Measurements from ENCODE around the gene RNLS.
"Not testable (repeated sequence)": the region's sequence is repeated elsewhere in the genome, so short reads cannot be mapped to it uniquely, and the experiment has no call there.

The RNLS gene

DNA sequence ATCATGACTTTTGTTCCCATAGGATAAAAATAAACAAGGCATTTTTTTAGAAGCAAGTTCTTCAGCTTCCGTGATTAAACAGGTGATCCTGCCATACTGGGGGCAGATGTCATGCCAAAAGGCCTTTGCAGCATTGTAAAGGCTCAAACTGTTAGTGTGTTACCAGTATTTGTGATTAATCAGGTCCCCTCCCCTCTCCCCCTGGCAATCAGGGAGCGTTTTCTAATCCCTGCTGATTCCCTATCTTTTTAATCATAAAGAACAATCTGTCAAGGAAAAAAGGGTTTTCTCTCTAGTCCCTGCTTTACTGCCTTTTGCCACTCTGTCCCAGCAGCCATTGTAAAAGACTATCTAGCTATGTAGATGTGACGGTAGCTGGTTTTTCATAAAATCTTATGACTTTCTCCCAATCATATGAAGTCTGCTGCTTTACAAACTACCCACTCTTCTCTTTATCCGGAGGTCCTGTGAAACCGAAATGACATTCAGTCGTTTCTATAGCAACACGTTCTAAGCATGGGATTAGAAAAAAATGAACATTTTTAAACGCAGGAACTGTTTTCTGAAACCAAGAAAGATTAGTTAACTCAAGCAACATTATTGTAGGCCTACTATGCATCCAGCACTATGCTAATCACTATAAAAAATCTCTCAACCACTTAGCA lies 210.9 kb downstream of the RNLS start:
- TF ChIP-seq, protein P1, sequence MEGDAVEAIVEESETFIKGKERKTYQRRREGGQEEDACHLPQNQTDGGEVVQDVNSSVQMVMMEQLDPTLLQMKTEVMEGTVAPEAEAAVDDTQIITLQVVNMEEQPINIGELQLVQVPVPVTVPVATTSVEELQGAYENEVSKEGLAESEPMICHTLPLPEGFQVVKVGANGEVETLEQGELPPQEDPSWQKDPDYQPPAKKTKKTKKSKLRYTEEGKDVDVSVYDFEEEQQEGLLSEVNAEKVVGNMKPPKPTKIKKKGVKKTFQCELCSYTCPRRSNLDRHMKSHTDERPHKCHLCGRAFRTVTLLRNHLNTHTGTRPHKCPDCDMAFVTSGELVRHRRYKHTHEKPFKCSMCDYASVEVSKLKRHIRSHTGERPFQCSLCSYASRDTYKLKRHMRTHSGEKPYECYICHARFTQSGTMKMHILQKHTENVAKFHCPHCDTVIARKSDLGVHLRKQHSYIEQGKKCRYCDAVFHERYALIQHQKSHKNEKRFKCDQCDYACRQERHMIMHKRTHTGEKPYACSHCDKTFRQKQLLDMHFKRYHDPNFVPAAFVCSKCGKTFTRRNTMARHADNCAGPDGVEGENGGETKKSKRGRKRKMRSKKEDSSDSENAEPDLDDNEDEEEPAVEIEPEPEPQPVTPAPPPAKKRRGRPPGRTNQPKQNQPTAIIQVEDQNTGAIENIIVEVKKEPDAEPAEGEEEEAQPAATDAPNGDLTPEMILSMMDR (IDR thresholded peaks at IDR 0.05; ENCODE audit: low read length, missing control alignments) = no peak
- H3K4me3 ChIP-seq (replicated peaks; ENCODE audit: low read depth, low read length) = no peak overlapping the region
- no peak for DNase-seq (ENCODE audit: low read depth)

DNA sequence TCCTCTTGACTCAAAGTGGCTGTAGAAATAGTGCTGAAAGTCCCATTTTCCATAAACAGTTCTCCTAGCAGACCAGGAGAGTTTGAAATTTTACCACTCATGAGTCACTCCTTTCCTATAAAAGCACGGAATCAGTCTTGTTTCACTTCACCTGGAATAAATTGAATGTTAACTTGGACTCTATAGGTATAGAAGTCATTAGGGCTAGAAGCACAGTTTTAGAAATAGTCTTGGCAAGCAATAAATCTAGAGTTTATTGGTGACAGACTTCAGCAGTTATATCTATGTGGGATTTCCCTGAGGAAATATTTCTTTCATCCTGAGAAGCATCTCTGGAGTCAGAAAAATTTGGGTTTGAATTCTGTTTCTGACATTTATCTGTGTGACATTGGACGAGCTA lies 212.4 kb downstream of the RNLS start:
- no peak overlapping the region for H3K4me3 ChIP-seq (replicated peaks; ENCODE audit: low read depth, low read length)
- DNase-seq (ENCODE audit: low read depth) = no peak
- TF ChIP-seq, protein P1 (IDR thresholded peaks at IDR 0.05; ENCODE audit: low read length, missing control alignments) = no peak

DNA sequence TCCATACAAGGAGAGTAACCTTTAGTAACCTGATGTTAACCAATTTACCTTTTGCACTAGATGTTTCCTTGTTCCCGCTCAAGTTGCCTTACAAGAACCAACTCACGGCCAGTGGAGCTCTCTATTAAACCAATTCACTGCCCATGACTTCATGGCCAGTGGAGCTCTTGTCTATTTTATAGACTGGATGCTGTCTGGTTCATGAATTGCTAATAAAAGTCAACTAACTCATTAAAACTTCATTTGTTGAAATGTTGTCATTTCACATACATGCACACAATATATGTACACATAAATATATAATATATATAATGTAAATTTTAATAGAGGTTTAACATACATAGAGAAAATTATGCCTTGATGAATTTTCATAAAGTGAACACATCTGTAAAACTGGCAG lies 216.3 kb downstream of the RNLS start:
- H3K4me3 ChIP-seq (replicated peaks; ENCODE audit: low read depth, low read length) = no peak overlapping the region
- no peak for DNase-seq (ENCODE audit: low read depth)
- TF ChIP-seq, protein P1 (IDR thresholded peaks at IDR 0.05; ENCODE audit: low read length, missing control alignments) = no peak

GRCh38 chr10:88361995-88362807 lies 220.9 kb downstream of the RNLS start:
- TF ChIP-seq, protein P1 (IDR thresholded peaks at IDR 0.05; ENCODE audit: low read length, missing control alignments) = no peak
- no peak overlapping the region for H3K4me3 ChIP-seq (replicated peaks; ENCODE audit: low read depth, low read length)
- DNase-seq (ENCODE audit: low read depth) = no peak

DNA sequence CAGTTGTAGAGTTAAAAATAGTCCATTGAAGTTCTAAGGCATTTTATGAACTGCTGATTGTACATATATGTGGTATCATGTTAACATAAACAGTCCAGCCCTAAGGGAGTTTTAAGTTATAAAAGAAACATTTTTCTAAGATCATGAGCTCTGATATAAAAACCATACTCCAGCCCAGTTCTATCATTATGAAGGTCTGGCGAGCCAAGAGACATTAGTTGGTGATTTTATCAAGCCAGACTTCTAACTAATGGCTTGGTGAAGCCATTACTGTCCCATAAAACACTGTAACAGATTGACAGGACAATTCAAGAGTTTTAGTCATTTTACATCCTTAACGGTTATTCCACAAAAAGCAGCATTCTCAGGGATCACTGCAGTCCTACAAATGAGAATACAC lies 221.6 kb downstream of the RNLS start:
- H3K4me3 ChIP-seq (replicated peaks; ENCODE audit: low read depth, low read length) = no peak overlapping the region
- DNase-seq (ENCODE audit: low read depth) = no peak
- TF ChIP-seq, protein P1 (IDR thresholded peaks at IDR 0.05; ENCODE audit: low read length, missing control alignments) = no peak

GRCh38 chr10:88355750-88356149 lies 227.4 kb downstream of the RNLS start:
- DNase-seq (ENCODE audit: low read depth); H3K4me3 ChIP-seq (replicated peaks; ENCODE audit: low read depth, low read length): not testable (repeated sequence)

- H3K4me3 ChIP-seq (replicated peaks; ENCODE audit: low read depth, low read length) = no peak overlapping the region
- no peak for DNase-seq (ENCODE audit: low read depth)
- TF ChIP-seq, protein P1 (IDR thresholded peaks at IDR 0.05; ENCODE audit: low read length, missing control alignments) = no peak
Observed at GRCh38 chr10:88347597-88348304, 235.4 kb downstream of the RNLS start.
